Upper lobe of left lung (tissue), 4 donors: Measurements from ENCODE around the gene RPEL1.

Source experiments
- EP300 ChIP-seq, 4 donors: sonication (generic); formaldehyde crosslinking; IDR thresholded peaks; one replicate each; pipeline ENCODE4 v1.5.1; 2017; ENCODE audit warnings: antibody characterized with exemption in 4 of 4, control low read depth in 2 of 4
- POLR2A ChIP-seq, 4 donors: fragments of 450-650 bp; IDR thresholded peaks; one replicate each; pipeline ENCODE4 v1.5.1; 2016 to 2017; ENCODE audit warnings: antibody characterized with exemption in 4 of 4, mild to moderate bottlenecking in 2 of 4
- POLR2AphosphoS5 ChIP-seq, 2 donors: sonication (generic); formaldehyde crosslinking; IDR thresholded peaks; one replicate each; pipeline ENCODE4 v1.5.1; 2017; ENCODE audit warnings: antibody characterized with exemption in 2 of 2
- TF ChIP-seq, protein P1 (sequence below), 6 experiments: fragments of 450-650 bp in 4 of 6; fragments of 200-600 bp in 2 of 6; sonication (generic) in 2 of 6; IDR thresholded peaks; one replicate each; pipeline ENCODE4 v1.5.1; 2016 to 2019; ENCODE audit warnings: antibody characterized with exemption in 6 of 6

DNA sequence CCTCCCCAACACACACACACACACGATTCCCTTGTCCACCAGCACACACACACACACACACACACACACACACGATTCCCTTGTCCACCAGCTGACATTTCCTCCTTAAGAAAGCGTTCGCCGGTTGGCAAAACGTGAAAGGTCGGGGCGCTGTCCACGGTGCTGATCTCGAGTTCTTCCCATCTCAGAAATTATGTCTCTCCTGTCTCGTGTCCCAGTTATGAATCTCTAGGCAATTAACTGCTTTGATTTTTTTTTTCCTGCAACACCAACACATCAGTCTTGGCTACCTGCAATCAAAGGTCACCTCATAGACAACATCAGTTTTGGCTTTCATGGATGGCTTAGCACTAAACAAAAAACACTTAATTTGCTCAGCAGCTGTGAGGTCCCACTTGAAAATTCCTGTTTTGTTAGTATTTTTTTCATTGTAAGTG lies 33.2 kb downstream of the RPEL1 start:
- TF ChIP-seq, protein P1, sequence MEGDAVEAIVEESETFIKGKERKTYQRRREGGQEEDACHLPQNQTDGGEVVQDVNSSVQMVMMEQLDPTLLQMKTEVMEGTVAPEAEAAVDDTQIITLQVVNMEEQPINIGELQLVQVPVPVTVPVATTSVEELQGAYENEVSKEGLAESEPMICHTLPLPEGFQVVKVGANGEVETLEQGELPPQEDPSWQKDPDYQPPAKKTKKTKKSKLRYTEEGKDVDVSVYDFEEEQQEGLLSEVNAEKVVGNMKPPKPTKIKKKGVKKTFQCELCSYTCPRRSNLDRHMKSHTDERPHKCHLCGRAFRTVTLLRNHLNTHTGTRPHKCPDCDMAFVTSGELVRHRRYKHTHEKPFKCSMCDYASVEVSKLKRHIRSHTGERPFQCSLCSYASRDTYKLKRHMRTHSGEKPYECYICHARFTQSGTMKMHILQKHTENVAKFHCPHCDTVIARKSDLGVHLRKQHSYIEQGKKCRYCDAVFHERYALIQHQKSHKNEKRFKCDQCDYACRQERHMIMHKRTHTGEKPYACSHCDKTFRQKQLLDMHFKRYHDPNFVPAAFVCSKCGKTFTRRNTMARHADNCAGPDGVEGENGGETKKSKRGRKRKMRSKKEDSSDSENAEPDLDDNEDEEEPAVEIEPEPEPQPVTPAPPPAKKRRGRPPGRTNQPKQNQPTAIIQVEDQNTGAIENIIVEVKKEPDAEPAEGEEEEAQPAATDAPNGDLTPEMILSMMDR (IDR thresholded peaks at IDR 0.05): no peak
- TF ChIP-seq EP300 (IDR thresholded peaks at IDR 0.05): no peak
- TF ChIP-seq POLR2A (IDR thresholded peaks at IDR 0.05): no peak
- no peak for TF ChIP-seq POLR2AphosphoS5 (IDR thresholded peaks at IDR 0.05)
